A673 (cell line): Measurements from ENCODE around the gene BUD23.

ENCODE experiments used
- CTCF ChIP-seq: fragments of 300-800, 200-600 bp; sonication (generic); conservative IDR thresholded peaks from 2 replicates; pipeline ENCODE4 v1.5.1; 2017; ENCODE audit warnings: low read depth, mild to moderate bottlenecking, antibody characterized with exemption, low read length, moderate library complexity, mixed read lengths
- EZH2 ChIP-seq: fragments of 200-600 bp; sonication (generic); IDR thresholded peaks from 2 replicates; pipeline ENCODE4 v1.6.1; 2017; ENCODE audit warnings: borderline replicate concordance, low read depth, mild to moderate bottlenecking, mixed read lengths, antibody characterized with exemption, low read length; ENCODE audit not compliant: poor library complexity, severe bottlenecking

GRCh38 chr7:73663033-73663432, 20.4 kb upstream of the BUD23 start:
- TF ChIP-seq CTCF (no peak), EZH2 (no peak)
